ENCODE data around the gene SERPINB6. TPM values are rescaled to one million over a fixed set of nuclear protein-coding genes. Genes with fewer than 3 reads are reported as not detected.
A peak's percentile ranks its signal among the peaks of the same experiment; 100 is the strongest.

The SERPINB6 gene
- polyA plus RNA-seq, 1 of the 3 experiments (the other 2 are of a cell fraction): 102 TPM

GRCh38 chr6:2999618-3000557 is 28.5 kb upstream of the SERPINB6 start, which contains the start of gene NQO2:
NQO2 (plus strand) TSS chr6:2999894; CDS start chr6:3006553, 6,659 bp downstream.
- H3K9ac ChIP-seq: peak within 1 kb of the TSS; percentile 81
- POLR2A ChIA-PET: interaction anchor here (0.5 to 1.0 kb wide), 3 partner anchors 10 to 251 kb away, joined by 3 to 16 read pairs (median 3); partner anchors contain the start of gene RIPK1
- 37% methylated on average over 11 of the region's 87 CpGs for WGBS (ENCODE audit: low lambda C conversion rate)
- peak within 1 kb of the TSS; percentile 78 to 84 for H3K4me3 ChIP-seq (ENCODE audit: low read depth in 2 of 2, low read length in 1 of 2)
- no peaks in the 10 kb centered on the region for H3K27me3 ChIP-seq (ENCODE audit: insufficient read depth)
- H3K4me1 ChIP-seq (ENCODE audit: control insufficient read depth in 1 of 2, insufficient read depth in 2 of 2, low read depth in 1 of 2, low read length in 1 of 2): peaks cover 0 to 11% of the 10 kb centered on the region in 2 experiments; a peak in 1 of 4 replicates
- peak within 1 kb of the TSS; percentile 99 for H2AFZ ChIP-seq (ENCODE audit: low read depth)
- CTCF ChIA-PET: interaction anchor here (0.9 to 2.8 kb wide), 12 partner anchors 11 to 252 kb away, joined by 3 to 10 read pairs (median 4); partner anchors contain the start of gene RIPK1
- TF ChIP-seq JUND (IDR thresholded peaks at IDR 0.05): no peak
- TF ChIP-seq TAF1 (IDR thresholded peaks at IDR 0.05; ENCODE audit: borderline replicate concordance, low read depth, low read length): 0 out of 2 replicates have a peak, but pooled peaks have one; percentile 21
- no peak for TF ChIP-seq CTCF (IDR thresholded peaks at IDR 0.05)
- 0 out of 2 replicates have a peak, but pooled peaks have one; percentile 17 for TF ChIP-seq NFIC (IDR thresholded peaks at IDR 0.05; ENCODE audit: borderline replicate concordance)
- no peak for TF ChIP-seq RCOR1 (IDR thresholded peaks at IDR 0.05; ENCODE audit: low read length)
- no peak for TF ChIP-seq USF1 (IDR thresholded peaks at IDR 0.05; ENCODE audit: borderline replicate concordance, low read depth)
- TF ChIP-seq RFX5 (IDR thresholded peaks at IDR 0.05; ENCODE audit: low read length): no peak
- peak; percentile 38 for TF ChIP-seq MXI1 (IDR thresholded peaks at IDR 0.05; ENCODE audit: low read depth, low read length)
- no peak for TF ChIP-seq SMC3 (IDR thresholded peaks at IDR 0.05; ENCODE audit: low read depth, low read length)
- no peak for TF ChIP-seq NRF1 (IDR thresholded peaks at IDR 0.05; ENCODE audit: low read depth, low read length)
- TF ChIP-seq IRF3 (IDR thresholded peaks at IDR 0.05; ENCODE audit: low read depth, low read length): no peak
- TF ChIP-seq SIN3A (IDR thresholded peaks at IDR 0.05; ENCODE audit: borderline replicate concordance, low read depth, low read length): no peak
- TF ChIP-seq POLR2AphosphoS5 (IDR thresholded peaks at IDR 0.05; ENCODE audit: low read depth, low read length): peak; percentile 88
- TF ChIP-seq RAD21 (IDR thresholded peaks at IDR 0.05; ENCODE audit: low read length): no peak
- TF ChIP-seq MAX (IDR thresholded peaks at IDR 0.05; ENCODE audit: low read depth): no peak
- no peak for TF ChIP-seq ZBTB33 (IDR thresholded peaks at IDR 0.05; ENCODE audit: borderline replicate concordance, low read depth)
- TF ChIP-seq GATA2 (CRISPR knock-in tag; IDR thresholded peaks at IDR 0.05): no peak
- peak; percentile 99 for DNase-seq
- H3K9me3 ChIP-seq: no peaks in the 10 kb centered on the region
- peak within 1 kb of the TSS; percentile 23 to 60; a peak in 3 of 4 replicates for H3K27ac ChIP-seq (ENCODE audit: low read depth in 2 of 2, low read length in 1 of 2)
- H3K4me2 ChIP-seq: peak within 1 kb of the TSS; percentile 92
- no peaks in the 10 kb centered on the region for H3K36me3 ChIP-seq (replicated peaks in 1 of 2; ENCODE audit: control insufficient read depth in 1 of 2, insufficient read depth in 2 of 2, low read length in 1 of 2)
- no peaks in the 10 kb centered on the region; the same call in 1 of the 2 replicates for H3K79me2 ChIP-seq (ENCODE audit: insufficient read depth)
- H3F3A ChIP-seq (replicated peaks; ENCODE audit: insufficient read depth): peaks cover 8% of the 10 kb centered on the region
- H4K20me1 ChIP-seq (ENCODE audit: insufficient read depth): no peaks in the 10 kb centered on the region
- H3K9me2 ChIP-seq: no peaks in the 10 kb centered on the region

Measured in SK-N-SH (cell line).